ENCODE measurements around the gene FAM163B.

Gene FAM163B

DNA sequence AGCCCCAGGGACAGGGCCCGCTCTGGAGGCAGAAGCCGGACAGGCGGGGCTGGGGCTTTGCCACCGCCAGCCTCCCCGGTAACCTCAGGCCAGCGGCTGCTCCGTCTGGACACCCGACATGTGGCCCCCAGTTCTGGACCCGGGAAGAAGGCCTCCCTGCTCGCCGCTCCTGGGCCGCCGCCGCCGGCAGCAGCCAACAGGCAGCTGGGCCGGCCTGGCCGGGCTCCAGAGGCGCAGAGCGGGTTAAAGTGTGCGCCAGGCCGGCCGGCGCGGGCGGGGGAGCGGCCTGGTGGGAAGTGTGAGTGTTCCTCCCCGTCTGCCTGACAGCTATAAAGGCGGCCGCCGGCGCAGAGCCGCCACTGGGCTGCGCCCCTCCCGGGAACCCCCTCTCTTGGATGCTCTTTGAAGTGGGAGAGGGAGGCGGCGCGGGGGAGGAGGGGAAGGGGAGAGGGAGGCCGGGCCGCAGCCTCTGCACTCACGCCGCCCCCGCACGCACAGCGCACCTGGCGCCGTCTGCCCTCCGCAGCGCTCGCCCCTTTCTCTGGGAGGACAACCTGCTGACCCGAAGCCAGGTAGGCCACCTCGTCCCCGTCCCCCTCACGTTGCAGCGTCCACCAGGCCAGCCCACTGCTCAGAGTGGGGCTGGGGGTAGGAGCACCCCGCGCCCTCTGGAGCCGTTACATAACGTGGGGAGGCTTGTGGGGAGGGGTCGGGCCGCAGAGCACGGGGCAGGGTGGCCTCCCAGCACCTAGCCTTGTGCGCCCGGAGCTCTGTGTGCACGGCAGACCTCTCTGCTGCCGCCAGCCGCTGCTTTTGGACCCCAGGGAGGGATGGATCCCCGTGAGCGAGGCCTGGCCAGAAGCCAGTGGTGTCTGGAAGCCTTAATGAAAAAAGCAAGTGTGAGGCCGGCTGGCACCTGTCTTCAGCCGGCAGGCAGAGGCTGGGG is 74.6 kb downstream of the FAM163B start, which contains the start of gene ADAMTSL2:
ADAMTSL2 (plus strand) TSS at position 359 of the 946 bp plus-strand sequence. CDS start 2,009 bp downstream, outside the sequence.
- FAIRE-seq (no peak), DNase-seq (ENCODE audit: insufficient read length, low spot score) (no peak)
- no peak for TF ChIP-seq CTCF (IDR thresholded peaks at IDR 0.05; ENCODE audit: insufficient read depth, missing control alignments)

- no peak for TF ChIP-seq CTCF (IDR thresholded peaks at IDR 0.05; ENCODE audit: insufficient read depth, missing control alignments)
- FAIRE-seq (no peak), DNase-seq (ENCODE audit: insufficient read length, low spot score) (no peak)
These were observed 75.3 kb downstream of the FAM163B start for GRCh38 chr9:133533857-133534256.

GRCh38 chr9:133532937-133533668 is 76.1 kb downstream of the FAM163B start:
- DNase-seq (ENCODE audit: insufficient read length, low spot score) (peak; percentile 54), FAIRE-seq (no peak)
- peak; percentile 35 for TF ChIP-seq CTCF (IDR thresholded peaks at IDR 0.05; ENCODE audit: insufficient read depth, missing control alignments)

- TF ChIP-seq CTCF (IDR thresholded peaks at IDR 0.05; ENCODE audit: insufficient read depth, missing control alignments): no peak
- FAIRE-seq: no peak
- DNase-seq (ENCODE audit: insufficient read length, low spot score): no peak
These were observed 77.9 kb downstream of the FAM163B start for GRCh38 chr9:133531293-133531692.

GRCh38 chr9:133529874-133530273 is 79.3 kb downstream of the FAM163B start:
- FAIRE-seq: no peak
- no peak for DNase-seq (ENCODE audit: insufficient read length, low spot score)
- TF ChIP-seq CTCF (IDR thresholded peaks at IDR 0.05; ENCODE audit: insufficient read depth, missing control alignments): no peak

DNA sequence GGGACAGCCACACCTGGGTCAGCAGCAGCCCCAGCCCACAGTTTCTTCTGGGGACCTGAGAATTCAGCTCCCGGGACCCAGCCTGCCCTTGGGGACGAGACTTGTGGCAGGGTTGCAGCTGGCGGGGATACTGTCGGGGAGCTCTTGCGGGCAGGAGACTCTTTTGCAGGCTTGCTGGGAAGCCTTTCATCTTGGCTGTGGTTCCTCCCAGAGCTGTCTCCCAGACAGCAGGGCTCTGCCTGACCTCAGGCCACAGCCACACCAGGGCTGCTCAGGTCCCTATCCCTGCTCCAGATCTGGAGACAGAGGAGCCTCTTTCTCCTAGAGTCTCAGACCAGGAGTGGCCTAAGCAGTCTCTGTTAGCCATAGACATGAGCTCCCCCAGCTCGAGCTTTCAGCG is 79.7 kb downstream of the FAM163B start:
- no peak for FAIRE-seq
- DNase-seq (ENCODE audit: insufficient read length, low spot score): no peak
- TF ChIP-seq CTCF (IDR thresholded peaks at IDR 0.05; ENCODE audit: insufficient read depth, missing control alignments): no peak

Measured in D721Med (cell line).